CD14-positive monocyte (primary cell): ENCODE data around the gene ARMC9. TPM values are rescaled to one million over a fixed set of nuclear protein-coding genes. Genes with fewer than 3 reads are reported as not detected.

Source experiments
- DNase-seq, 3 donors: peaks; one replicate each; pipeline ENCODE4 v3.0.0-alpha.2; 2011 to 2022
- H2AFZ ChIP-seq: 2 replicates; pipeline ENCODE4 v1.6.0; 2012; ENCODE audit warnings: mild to moderate bottlenecking, low read depth, low read length, inconsistent platforms; ENCODE audit not compliant: insufficient read depth, poor library complexity, severe bottlenecking
- H3K27ac ChIP-seq, 2 donors: 1 replicate in 1 of 2; 2 replicates in 1 of 2; pipeline ENCODE4 v1.5.1; 2012 to 2013; ENCODE audit warnings: low read length in 2 of 2, control low read depth in 1 of 2, inconsistent platforms in 1 of 2, low read depth in 1 of 2, mild to moderate bottlenecking in 1 of 2
- H3K27me3 ChIP-seq, 2 donors: one replicate each; pipeline versions ENCODE4 v1.6.0 to v1.6.1; 2011 to 2013; ENCODE audit warnings: low read length in 2 of 2; ENCODE audit not compliant: control insufficient read depth in 2 of 2, insufficient read depth in 2 of 2
- H3K36me3 ChIP-seq, 2 donors: replicated peaks in 1 of 2; 1 replicate in 1 of 2; 2 replicates in 1 of 2; pipeline versions ENCODE4 v1.5.1 to v1.6.1; 2012 to 2013; ENCODE audit warnings: low read length in 2 of 2, control low read depth in 1 of 2, inconsistent platforms in 1 of 2, mild to moderate bottlenecking in 1 of 2; ENCODE audit not compliant: insufficient read depth in 2 of 2, control insufficient read depth in 1 of 2
- H3K4me1 ChIP-seq, 2 donors: 1 replicate in 1 of 2; 2 replicates in 1 of 2; pipeline versions ENCODE4 v1.5.1 to v1.6.1; 2012 to 2013; ENCODE audit warnings: low read length in 2 of 2, control low read depth in 1 of 2, inconsistent platforms in 1 of 2, mild to moderate bottlenecking in 1 of 2, moderate library complexity in 1 of 2; ENCODE audit not compliant: insufficient read depth in 2 of 2, control insufficient read depth in 1 of 2
- H3K4me2 ChIP-seq: replicated peaks from 2 replicates; pipeline ENCODE3; 2012; ENCODE audit warnings: low read length, moderate library complexity, mild to moderate bottlenecking; ENCODE audit not compliant: poor library complexity, severe bottlenecking; ENCODE audit errors: extremely low read depth
- H3K4me3 ChIP-seq, 3 experiments: fragments of 200-600 bp in 1 of 3; sonication (generic) in 1 of 3; replicated peaks in 1 of 3; 1 replicate in 2 of 3; 2 replicates in 1 of 3; pipeline ENCODE4 v1.5.1; 2011 to 2013; ENCODE audit warnings: low read length in 3 of 3, mild to moderate bottlenecking in 3 of 3, control low read depth in 2 of 3, low read depth in 2 of 3, inconsistent platforms in 1 of 3, moderate library complexity in 1 of 3
- H3K79me2 ChIP-seq: 2 replicates; pipeline ENCODE4 v1.6.0; 2012; ENCODE audit warnings: mild to moderate bottlenecking, control low read depth, inconsistent platforms, low read length, moderate library complexity; ENCODE audit not compliant: insufficient read depth
- H3K9ac ChIP-seq: 2 replicates; pipeline ENCODE4 v1.6.0; 2017; ENCODE audit warnings: low read length, mild to moderate bottlenecking; ENCODE audit not compliant: insufficient read depth, poor library complexity, severe bottlenecking
- H3K9me3 ChIP-seq, 2 donors: replicated peaks in 1 of 2; 1 replicate in 1 of 2; 2 replicates in 1 of 2; pipeline versions ENCODE4 v1.5.1 to v1.6.1; 2012 to 2013; ENCODE audit warnings: low read length in 2 of 2, control low read depth in 1 of 2; ENCODE audit not compliant: control insufficient read depth in 1 of 2, insufficient read depth in 1 of 2
- H4K20me1 ChIP-seq: 2 replicates; pipeline ENCODE4 v1.6.0; 2012; ENCODE audit warnings: mild to moderate bottlenecking, low read length, control low read depth, moderate library complexity; ENCODE audit not compliant: insufficient read depth
- H3K27ac Mint-ChIP-seq, 7 donors: one replicate each; pipeline ENCODE4 v1.8.0; 2020; ENCODE audit warnings: mild to moderate bottlenecking in 7 of 7, mixed read lengths in 7 of 7, moderate library complexity in 6 of 7, inconsistent platforms in 2 of 7
- H3K27me3 Mint-ChIP-seq, 3 donors: one replicate each; pipeline ENCODE4 v1.8.0; 2021 to 2022; ENCODE audit warnings: low read depth in 3 of 3, mild to moderate bottlenecking in 3 of 3, mixed read lengths in 3 of 3, moderate library complexity in 3 of 3, inconsistent platforms in 1 of 3
- H3K36me3 Mint-ChIP-seq, 2 donors: one replicate each; pipeline ENCODE4 v1.8.0; 2020; ENCODE audit warnings: mixed read lengths in 2 of 2, inconsistent platforms in 1 of 2, mild to moderate bottlenecking in 1 of 2
- H3K4me1 Mint-ChIP-seq: one replicate; pipeline ENCODE4 v1.8.0; 2020; ENCODE audit warnings: mild to moderate bottlenecking, mixed read lengths
- H3K4me3 Mint-ChIP-seq, 2 donors: one replicate each; pipeline ENCODE4 v1.8.0; 2020; ENCODE audit warnings: mild to moderate bottlenecking in 2 of 2, mixed read lengths in 2 of 2, moderate library complexity in 1 of 2
- H3K9me3 Mint-ChIP-seq, 7 donors: one replicate each; pipeline ENCODE4 v1.8.0; 2020 to 2022; ENCODE audit warnings: mixed read lengths in 7 of 7, mild to moderate bottlenecking in 6 of 7, moderate library complexity in 6 of 7, inconsistent platforms in 2 of 7
- WGBS: methylation state at CpG from one replicate; pipeline ENCODE4 v1.1.5; 2013; ENCODE audit warnings: missing lambda C conversion rate; ENCODE audit not compliant: insufficient coverage; 5-methylcytosine and 5-hydroxymethylcytosine counted together
- intact Hi-C, 2 donors: fragments of 100-400 bp; cut with micrococcal nuclease; formaldehyde crosslinking; loops; one replicate each; pipeline versions ENCODE4 v1.15.0 to v1.15.1; 2023
- polyA plus RNA-seq, 3 donors: library from polyadenylated mRNA; depleted of rRNA in 1 of 3; unstranded in 2 of 3; stranded (reverse) in 1 of 3; fragments of 300-500 nt in 2 of 3; fragments of >200 nt in 1 of 3; fragmentation: Illumina TruSeq in 2 of 3; gene quantifications; 1 replicate in 2 of 3; 2 replicates in 1 of 3; pipeline ENCODE4 v1.2.3, GENCODE V29; 2012 to 2021
- TF ChIP-seq, protein P1 (sequence below): fragments of 200-600 bp; IDR thresholded peaks from one replicate; pipeline ENCODE4 v1.8.0; 2022; ENCODE audit warnings: antibody characterized with exemption, mild to moderate bottlenecking

The ARMC9 gene
- polyA plus RNA-seq, 3 donors, result 0.07 to 0.27 TPM; not detected in 1

DNA sequence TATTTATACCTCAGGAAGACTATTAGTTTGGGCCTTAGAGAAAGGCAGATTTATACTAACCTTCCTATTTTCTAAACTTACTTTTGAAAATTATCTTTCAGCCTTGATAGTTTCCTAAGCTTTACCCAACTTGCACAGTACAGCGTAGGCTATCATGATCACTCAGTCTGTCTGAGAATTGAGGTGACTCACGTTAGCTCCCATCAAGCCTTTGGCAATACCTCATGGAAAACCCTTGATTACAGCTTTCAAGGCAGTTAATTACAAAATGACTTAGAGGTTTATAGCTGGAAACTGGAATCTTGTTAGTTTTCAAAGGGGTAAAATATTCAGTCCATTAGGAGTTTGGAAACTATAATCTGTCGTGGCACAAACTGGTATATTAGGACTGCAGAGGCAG, 26.4 kb upstream of the ARMC9 start:
- Histone ChIP-seq H3K9me3 (no peaks in the 10 kb centered on the region), H3K79me2 (no peaks in the 10 kb centered on the region), H3K4me3 (no peak overlapping the region), H3K27me3 (no peaks in the 10 kb centered on the region), H2AFZ (no peak overlapping the region), H3K4me2 (no peak overlapping the region), H3K27ac (no peak overlapping the region), H4K20me1 (no peaks in the 10 kb centered on the region), H3K36me3 (peaks cover 59 to 92% of the 10 kb centered on the region in 2 donors), H3K4me1 (peaks cover 3 to 8% of the 10 kb centered on the region in 2 donors), H3K9ac (no peak overlapping the region)
- intact Hi-C loops, result no loop called here
- no peak overlapping the region for H3K4me3 Mint-ChIP-seq
- peaks cover 9% of the 10 kb centered on the region for H3K4me1 Mint-ChIP-seq
- H3K36me3 Mint-ChIP-seq, result peaks cover 67 to 86% of the 10 kb centered on the region in 2 donors
- peak in 1 of 3 donors; percentile 43 for DNase-seq
- no peak overlapping the region for H3K27ac Mint-ChIP-seq
- peaks cover 0 to 4% (median 0%) of the 10 kb centered on the region in 3 donors for H3K27me3 Mint-ChIP-seq
- peaks cover 0 to 3% (median 0%) of the 10 kb centered on the region in 7 donors for H3K9me3 Mint-ChIP-seq
- TF ChIP-seq, protein P1, sequence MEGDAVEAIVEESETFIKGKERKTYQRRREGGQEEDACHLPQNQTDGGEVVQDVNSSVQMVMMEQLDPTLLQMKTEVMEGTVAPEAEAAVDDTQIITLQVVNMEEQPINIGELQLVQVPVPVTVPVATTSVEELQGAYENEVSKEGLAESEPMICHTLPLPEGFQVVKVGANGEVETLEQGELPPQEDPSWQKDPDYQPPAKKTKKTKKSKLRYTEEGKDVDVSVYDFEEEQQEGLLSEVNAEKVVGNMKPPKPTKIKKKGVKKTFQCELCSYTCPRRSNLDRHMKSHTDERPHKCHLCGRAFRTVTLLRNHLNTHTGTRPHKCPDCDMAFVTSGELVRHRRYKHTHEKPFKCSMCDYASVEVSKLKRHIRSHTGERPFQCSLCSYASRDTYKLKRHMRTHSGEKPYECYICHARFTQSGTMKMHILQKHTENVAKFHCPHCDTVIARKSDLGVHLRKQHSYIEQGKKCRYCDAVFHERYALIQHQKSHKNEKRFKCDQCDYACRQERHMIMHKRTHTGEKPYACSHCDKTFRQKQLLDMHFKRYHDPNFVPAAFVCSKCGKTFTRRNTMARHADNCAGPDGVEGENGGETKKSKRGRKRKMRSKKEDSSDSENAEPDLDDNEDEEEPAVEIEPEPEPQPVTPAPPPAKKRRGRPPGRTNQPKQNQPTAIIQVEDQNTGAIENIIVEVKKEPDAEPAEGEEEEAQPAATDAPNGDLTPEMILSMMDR, result no peak
- WGBS, result 100% methylated on average over 3 of the region's 3 CpGs

DNA sequence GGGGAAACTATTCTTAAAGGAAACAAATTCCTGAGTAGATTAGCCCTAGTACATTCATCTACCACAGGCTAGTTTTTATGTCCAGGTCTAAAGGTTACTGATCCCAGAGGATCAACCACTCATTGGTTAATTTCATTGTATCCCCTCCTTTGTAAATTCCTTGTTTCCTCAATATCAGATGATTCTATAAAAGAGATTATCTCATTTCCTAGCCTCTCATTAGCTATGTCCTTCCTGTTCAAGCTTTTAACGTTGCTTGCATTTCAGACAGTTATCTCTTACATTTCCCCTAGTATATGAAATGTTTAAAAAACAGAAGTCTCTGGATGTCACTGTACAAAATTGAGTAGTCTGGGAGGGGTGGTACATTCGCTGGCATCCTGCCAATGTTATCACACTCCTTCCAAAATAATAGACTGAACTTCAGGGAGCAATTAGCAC, 24.2 kb upstream of the ARMC9 start:
- no peak overlapping the region for H3K9ac ChIP-seq
- H3K9me3 ChIP-seq, result no peaks in the 10 kb centered on the region
- Mint-ChIP-seq H3K27ac (peak overlapping the region in 1 of 7 donors; percentile 18), H3K4me3 (no peak overlapping the region), H3K9me3 (peaks cover 0 to 5% (median 0%) of the 10 kb centered on the region in 7 donors), H3K36me3 (peaks cover 50 to 66% of the 10 kb centered on the region in 2 donors), H3K4me1 (peaks cover 2% of the 10 kb centered on the region), H3K27me3 (peaks cover 0 to 2% (median 0%) of the 10 kb centered on the region in 3 donors)
- TF ChIP-seq, protein P1, result no peak
- H2AFZ ChIP-seq, result no peak overlapping the region
- H3K4me2 ChIP-seq, result no peak overlapping the region
- intact Hi-C loops, result no loop called here
- no peak for DNase-seq
- WGBS, result no CpG with 5 or more reads among the region's 2 CpGs
- peaks cover 51 to 70% of the 10 kb centered on the region in 2 donors for H3K36me3 ChIP-seq
- no peak overlapping the region for H3K27ac ChIP-seq
- no peaks in the 10 kb centered on the region for H3K79me2 ChIP-seq
- no peaks in the 10 kb centered on the region for H4K20me1 ChIP-seq
- H3K4me1 ChIP-seq, result no peaks in the 10 kb centered on the region
- no peaks in the 10 kb centered on the region for H3K27me3 ChIP-seq
- no peak overlapping the region for H3K4me3 ChIP-seq
